COLO668 (cell line): ENCODE results near the gene CDC34.

Experiments
- DNase-seq: peaks from one replicate; lab custom pipeline; 2025; ENCODE audit not compliant: unreplicated experiment; lab: John Stamatoyannopoulos, UW

CDC34 gene

DNA sequence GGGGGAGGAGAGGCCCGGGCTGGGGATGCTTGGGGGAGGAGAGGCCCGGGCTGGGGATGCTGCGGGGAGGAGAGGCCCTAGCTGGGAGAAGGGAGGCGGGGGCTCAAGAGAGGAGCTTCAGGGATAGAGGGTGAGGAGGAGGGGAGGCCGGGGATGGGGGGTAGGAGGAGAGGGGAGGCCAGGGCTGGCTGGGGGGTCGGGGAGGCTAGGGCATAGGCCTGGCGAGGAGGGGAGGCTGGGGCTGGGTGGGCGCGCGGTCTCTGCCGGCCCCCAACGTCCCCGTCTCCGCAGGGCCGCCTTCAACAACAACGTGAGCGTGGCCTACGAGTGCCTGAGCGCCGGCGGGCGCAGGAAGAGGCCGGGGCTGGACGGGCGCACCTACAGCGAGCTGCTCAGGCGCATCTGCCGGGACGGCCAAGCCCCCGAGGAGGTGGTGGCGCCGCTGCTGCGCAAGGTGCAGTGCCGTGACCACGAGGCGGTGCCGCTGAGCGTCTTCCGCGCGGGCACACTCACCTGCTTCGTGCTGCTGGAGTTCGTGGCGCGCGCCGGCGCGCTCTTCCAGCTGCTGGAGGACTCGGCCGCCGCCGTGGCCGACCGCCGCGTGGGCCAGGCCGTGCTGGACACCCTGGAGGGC lies 12.8 kb upstream of the CDC34 start:
- no peak for DNase-seq

DNA sequence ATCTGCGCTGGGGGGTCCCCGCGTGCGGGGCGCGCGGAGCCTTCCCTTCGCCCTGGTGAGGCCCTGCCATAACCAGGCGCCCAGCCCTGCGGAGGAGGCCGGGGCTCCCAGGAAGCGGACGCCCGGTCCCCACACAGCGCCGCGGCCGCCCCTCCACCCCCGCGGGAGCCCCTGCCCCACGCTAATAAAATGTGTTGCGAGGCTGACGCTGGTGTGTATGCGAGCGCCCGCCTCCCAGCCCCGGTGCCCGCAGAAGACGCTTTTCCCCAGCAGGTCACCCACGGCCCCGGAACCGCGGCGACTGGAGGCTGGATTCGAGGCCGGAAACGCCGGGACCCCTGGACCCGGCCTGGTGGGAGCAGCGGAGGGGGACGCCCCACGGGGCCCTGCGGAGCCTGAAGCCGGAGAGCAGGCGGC lies 12.1 kb upstream of the CDC34 start:
- DNase-seq = no peak

DNA sequence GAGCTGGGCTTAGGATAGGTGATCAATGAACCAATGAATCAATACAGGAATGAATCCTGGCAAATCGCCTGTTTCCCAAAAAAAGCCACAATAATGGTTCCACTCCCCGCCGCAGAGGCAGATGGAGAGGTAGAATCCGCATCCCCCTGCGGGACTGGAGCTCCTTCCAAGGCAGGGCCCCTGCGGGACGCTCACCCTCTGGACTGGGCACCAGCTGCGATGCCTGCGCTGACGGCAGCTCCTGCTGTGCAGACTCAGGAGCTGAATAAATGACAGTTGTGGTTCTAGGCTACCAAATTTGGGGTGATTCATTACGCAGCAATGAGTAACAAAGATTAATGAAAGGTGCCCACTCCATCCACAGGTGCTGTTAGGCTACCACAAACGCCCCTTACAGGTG lies 8.8 kb upstream of the CDC34 start:
- DNase-seq = no peak

DNA sequence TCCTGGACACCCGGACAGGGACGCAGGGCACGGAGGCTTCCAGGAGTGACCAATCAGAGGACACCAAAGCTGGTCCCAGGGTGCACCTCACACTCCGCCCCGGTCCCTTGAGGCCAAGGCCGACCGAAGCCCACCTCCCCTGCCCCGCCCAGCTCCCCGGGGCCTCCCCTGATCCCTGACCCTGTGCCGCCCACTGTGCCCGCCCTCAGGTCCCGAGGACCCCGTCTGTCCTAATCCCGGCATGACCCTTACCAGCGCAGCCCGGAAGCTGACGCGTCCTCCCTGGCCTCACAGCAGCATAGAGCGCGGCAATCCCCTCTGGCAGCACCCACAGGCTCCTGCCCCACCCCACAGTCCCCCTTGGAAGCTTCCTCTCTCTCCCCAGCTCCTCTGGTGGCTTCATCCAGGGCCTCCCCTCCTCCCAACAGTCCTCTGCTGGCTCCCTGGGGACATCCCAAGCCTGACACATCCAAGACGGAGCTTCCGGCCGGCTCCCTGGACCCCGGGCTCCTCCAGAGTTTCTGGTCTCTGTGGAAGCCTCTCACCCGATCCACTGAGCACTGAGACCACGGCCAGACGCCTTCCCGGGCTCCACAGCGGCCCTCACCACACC lies 7.4 kb upstream of the CDC34 start:
- peak; percentile 23 for DNase-seq

DNA sequence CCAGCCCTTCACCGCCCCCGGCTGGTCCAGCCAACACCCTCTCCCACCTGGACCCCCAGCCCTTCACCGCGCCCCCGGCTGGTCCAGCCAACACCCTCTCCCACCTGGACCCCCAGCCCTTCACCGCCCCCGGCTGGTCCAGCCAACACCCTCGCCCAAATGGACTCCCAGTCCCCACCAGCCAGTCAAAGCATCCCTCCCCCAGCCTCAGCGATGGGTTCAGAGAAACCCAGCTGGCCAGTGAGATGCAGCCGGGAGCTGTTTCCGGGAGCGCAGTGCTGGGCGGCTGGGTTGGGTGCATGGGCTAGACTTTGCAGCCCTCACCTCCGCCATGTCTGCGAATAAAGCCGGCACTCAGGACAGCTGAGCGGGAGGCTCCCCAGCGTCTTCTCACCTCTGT lies 6.5 kb upstream of the CDC34 start:
- no peak for DNase-seq

DNA sequence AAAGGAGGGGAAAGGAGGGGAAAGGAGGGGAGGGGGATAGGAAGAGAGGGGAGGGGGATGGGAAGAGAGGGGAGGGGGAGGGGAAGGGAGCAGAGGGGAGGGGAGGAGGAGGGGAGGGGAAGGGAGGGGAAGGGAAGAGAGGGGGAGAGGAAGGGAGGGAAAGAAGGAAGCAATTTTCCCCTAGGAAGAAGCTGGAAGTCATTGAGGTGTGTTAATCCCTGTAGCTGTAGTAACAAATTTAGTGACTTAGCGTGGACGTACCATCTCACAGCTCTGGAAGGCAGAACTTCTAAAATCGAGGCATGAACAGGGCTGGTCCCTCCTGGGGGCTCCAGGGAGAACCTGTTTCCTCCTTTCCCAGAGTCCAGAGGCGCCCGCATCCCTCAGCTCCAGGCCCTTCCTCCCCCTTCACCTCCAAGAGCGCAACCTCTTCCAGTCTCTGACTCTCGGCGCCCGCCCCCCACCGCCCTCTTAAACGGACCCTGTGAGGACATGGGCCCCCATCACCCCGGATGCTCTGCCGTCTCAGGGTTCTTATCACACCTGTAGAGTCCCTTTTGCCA lies 5.6 kb upstream of the CDC34 start:
- DNase-seq = no peak

DNA sequence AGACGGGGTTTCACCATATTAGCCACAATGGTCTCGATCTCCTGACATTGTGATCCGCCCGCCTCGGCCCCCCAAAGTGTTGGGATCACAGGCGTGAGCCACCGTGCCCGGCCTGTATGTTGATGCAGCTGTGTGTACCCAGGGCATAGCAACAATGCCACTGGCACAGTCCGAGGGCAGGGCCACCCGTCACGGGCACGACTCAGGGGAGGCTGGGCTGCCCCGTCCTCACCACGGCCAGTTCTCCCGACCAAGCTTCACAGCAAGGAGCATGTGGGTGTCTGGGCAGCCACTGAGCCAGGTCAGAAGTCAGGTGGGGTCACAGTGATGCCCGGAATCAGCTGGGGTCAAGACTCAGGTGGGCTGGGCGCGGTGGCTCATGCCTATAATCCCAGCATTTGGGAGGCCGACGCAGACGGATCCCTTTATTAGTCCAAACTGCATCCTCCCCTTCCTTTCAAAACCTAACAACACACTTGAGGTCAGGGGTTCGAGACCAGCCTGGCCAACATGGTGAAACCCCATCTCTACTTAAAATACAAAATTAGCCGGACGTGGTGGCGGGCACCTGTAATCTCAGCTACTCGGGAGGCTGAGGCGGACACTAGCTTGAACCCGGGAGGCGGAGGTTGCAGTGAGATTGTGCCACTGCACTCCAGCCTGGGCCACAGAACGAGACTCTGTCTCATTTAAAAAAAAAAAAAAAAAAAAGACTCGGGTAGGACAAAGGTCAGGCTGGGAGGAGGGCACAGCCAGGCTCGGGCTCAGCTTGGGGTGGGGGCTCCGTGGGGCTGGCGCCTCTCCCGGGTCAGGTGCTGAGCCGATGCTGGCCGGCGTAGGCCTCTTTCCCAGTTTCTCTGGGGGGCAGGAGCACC lies 1.2 kb upstream of the CDC34 start:
- DNase-seq = peak; percentile 45

DNA sequence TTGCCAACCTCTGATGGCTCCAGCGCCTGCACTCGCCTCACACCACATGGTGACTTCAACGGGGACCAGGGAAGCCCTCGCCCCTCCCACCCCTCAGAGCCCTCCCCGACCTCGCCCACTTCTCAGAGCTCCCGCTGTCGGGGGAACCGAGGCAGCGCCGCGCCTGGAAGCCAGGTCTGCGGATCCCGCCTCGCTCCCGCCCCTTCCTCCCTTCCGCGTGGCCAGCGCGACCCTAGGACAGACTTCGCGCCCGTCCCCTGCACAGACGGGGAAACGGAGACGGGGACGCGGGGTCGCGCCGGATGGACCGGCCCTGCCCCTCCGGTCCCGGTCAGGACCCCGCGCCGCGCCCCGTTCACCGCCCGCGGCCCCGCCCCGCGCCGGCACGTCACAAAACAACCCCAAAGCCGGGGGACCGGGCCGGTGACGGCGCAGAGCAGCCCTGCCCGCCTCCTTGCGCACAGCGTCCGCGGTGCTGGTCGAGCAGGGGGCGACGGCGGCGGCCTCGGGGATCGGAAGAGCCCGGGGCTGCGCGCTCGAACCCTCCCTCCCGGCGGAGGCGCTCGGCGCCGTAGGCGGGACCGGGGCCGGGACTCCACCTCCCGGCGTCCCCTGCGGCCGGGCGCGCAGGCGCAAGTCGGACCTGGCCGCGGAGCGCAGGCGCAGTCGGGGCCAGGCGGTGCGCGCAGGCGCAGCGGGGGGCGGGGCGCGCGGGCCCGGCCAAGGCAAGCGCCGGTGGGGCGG lies 379 bp upstream of the CDC34 start:
- DNase-seq = peak; percentile 94

DNA sequence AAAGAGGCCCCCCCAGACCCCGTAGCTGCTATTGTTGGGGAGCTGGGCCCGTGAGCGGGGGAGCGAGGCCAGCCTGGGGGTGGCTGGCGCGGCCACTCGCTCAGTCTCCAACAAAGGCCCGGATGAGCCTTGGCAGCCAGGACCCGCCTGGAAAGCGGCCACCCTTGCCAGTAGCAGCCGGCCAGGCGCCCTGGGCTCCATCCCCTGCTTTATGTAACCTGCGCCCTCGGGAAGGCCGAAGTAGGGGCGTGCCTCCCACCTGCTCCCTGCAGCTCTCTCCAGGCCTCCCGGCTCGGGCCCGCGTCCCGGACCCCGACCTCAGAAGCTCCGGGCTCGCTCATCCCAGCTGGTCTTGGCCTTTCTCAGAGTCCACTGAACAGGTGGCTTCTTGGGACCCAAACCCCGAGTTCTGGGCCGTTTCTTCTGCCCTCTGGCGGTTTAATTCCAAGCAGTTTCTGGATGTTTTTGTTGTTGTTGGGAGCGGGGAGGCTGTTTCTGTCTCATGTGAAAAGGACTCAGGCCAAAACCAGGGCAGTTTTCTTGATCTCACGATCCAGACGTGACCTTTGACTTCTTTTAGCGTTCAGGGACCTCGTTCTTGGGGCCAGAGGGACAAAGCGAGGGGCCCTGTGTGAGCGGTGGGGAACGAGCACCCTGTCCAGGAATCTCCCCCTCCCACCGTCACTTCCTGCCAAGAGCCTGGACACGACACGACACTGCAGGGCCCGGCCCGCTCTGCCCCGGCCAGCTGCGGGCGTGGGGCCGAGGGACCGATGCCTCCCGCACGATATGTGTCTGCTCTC lies 1.2 kb downstream of the CDC34 start:
- DNase-seq = peak; percentile 63

DNA sequence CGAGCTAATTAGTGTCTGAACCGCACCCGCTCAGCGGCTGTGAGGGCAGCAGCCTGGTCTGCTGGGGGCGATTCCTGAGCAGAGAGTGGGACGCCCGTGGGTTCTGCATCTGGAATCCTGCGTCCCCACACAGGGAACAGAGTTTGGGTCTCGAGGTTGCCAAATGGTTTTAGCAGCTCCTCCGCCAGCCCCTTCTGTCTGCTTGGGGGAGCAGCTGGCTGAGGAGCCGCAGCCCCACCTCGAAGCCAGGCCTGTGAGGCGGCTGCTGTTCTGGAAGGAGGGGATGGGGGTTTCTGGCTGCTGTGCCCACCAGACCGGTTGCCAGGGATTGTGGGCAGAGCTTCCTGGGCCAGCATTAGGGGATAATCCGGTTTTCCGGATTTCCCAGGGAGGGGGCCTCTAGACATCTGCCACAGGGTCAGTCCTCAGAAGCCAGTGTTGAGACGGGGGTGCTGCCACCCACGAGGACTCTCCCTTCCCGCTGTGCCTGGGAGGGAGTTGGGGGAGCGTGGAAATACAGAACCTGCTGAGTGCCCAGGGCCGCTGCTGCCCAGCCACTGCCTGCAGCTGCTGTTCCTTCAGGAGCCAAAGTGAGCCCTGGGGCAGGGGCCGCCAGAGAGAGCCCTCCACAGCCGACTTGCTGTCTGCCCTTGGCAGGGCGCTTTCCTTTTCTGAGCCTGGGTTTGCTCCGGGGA lies 2.0 kb downstream of the CDC34 start:
- peak; percentile 14 for DNase-seq

DNA sequence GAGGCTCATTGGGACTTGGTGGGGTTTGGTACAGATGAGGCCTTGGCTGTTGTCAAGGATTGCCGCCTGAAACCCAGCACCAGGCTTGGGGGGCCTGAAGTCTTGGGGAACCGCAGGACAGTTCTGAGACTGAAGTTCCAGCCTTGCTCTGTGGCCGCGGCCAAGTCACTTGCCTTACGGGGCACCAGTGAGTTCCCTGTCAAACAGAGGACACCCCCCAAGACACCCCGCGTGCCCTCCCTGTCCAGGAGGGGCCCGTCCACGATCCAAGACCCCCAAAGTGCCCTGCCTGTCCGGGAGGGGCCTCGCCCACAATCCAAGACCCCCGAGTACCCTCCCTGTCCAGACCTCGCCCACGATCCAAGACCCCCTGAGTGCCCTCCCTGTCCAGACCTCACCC lies 2.5 kb downstream of the CDC34 start:
- no peak for DNase-seq

DNA sequence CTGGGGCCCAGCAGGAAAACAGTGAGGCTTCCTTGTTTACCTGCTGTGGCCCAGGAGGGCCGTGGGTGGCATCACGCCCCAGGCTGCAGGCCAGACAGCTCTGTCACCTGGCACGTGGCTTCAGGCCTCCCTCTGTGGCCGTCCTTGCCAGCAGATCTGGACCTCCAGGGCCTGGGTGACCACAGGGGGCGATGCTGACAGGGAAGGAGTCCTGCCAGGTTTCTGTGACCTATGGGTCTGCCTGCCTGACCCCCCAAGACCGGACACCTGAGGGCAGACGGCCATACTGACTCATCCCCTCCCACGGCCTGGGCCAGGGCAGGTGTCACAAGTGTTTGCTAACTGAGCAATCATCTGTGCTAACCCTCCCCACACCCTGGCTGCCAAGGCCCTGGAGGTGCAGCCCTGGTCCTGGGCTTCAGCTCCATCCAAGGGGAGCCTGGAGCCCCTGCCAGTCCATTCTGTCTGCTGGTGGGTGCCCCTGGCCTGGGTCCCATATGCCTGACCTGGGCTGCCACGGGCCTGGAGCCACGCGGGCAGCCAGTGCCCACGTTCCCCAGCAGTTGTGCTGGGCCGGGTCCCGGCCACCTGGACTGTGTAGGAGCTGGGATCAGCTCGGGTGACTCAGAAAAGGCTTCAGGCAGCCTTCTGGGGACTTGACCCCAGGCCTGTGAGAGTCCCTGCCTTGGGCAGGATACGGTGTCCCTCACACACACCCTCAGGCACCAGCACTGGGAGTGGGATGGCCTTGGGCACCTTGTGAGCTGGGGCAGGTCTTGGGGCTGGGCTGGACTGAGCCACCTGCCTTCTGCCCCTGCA lies 3.7 kb downstream of the CDC34 start:
- peak; percentile 77 for DNase-seq

DNA sequence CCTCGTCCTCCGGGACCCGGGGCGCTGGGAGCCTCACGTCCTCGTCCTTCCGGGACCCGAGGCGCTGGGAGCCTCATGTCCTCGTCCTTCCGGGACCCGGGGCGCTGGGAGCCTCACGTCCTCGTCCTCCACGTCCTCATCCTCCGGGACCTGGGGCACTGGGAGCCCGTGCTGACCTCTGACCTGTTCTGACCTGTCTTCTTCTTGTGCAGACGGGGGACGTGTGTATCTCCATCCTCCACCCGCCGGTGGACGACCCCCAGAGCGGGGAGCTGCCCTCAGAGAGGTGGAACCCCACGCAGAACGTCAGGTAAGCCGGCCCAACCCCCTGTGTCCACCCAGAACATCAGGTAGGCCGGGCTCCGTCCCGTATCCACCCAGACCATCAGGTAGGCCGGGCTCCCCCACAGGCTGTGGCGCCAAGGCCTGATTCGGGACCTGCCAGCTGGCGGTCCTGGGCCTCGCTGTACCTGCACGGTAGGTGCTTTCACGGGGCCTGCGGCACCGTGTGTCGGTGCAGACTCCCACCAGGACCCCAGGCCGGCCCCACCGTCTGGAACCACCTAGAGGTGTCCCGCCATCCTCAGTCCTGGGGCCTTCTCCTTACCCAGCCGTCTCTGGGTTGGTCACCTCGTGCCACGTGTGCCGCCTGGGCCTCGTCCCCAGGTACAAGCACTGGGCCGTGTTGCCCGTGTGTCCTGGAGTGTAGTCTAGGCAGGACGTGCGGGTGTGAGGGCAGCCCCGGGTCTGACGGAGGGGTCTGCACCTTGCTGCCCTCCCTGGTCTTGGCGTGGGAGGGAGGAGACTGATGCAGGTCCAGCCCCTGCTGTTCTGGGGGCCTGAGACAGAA lies 4.7 kb downstream of the CDC34 start:
- no peak for DNase-seq

DNA sequence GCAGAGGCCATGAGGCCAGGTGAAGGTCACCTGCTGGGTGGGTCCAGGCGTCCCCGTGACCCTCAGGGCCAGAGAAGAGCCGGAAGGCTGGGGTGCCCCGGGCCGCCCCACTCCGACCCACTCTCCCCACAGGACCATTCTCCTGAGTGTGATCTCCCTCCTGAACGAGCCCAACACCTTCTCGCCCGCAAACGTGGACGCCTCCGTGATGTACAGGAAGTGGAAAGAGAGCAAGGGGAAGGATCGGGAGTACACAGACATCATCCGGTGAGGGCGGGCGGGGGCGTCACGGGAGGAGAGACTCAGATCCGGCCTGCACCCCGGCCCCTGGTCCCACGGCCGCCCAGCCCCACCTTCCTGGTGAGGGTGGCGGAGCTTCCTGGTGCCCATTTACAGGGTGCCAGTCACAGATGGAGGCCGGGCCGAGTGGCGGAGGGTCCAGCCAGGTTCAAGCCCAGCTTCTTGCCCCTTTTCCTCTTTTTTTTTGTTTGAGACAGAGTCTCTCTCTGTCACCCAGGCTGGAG lies 5.4 kb downstream of the CDC34 start:
- no peak for DNase-seq

DNA sequence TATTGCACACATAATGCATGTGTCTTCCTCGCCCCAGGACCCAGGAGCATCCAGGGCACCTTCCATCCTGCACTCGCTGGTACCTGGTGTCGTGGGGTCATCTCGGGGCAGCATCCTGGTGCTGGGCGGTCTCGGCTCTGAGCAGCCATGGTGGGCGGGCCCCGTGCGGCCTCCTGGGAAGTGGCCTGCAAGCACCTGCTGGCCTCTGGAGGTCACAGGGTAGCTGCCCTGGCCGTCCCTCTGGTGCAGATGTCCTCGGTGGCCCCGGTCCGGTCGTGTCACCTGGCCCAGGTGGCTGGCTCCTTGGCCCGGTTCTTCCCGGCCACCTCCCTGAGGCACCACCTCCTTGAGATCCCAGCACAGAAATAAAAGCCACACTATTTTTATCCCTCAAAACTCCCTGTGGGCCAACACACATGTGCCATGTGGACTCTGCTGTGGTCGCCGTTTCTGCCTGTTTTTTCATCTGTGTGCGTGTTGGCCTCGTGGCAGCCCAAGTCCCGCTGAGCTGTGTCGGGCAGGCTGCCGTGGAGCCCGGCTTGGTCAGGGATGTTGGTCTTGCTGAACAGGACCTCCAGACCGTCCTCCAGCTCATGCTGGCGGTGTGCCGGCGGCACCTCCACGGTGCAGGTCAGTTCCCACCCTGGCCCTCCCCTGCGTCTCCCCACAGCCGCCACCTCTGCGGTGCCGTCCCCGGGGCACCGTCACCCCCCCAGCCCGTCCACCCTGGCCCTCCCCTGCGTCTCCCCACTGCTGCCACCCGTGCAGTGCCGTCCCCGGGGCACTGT lies 7.3 kb downstream of the CDC34 start:
- no peak for DNase-seq

DNA sequence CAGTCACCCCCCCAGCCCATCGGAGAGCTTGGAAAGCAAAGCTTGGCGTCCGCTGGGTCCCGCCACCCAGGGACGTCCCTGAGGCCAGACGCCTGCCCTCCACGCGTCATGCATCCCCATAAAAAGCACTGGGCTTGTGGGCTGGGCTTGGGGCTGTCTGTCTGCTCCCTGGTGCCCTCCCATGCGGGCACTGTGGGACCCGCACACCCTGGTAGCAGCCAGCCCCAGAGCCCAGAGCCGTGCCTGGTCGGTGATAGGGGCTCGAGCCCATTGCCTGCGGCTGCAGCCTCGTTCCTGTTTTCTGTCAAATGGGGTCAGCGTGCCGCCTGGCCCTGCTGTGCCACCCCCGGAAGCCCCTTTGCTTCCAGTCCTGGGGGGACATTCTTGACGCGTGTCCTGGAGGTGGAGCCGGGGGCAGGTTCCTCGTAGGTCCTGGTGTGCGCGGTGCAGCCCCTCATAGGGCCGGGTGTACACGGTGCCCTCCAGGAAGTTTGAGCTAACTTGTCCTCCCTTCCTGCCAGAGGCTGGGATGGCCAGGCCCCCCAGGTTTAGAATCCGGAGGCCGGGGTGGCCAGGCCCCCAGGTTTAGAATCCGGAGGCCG lies 8.0 kb downstream of the CDC34 start:
- DNase-seq = no peak
